Stimulated activated CD4-positive, alpha-beta T cell treated with anti-CD3 and anti-CD28 coated beads, TNF-alpha, amount 100 ng/mL, for 24 hours (primary cell): ENCODE results near the gene OR10K1.
A peak's percentile ranks its signal among the peaks of the same experiment; 100 is the strongest.
"Not testable (repeated sequence)": the region's sequence is repeated elsewhere in the genome, so short reads cannot be mapped to it uniquely, and the experiment has no call there.

Source experiments
- DNase-seq, 3 experiments: peaks; one replicate each; pipeline ENCODE4 v3.0.0-alpha.2; 2020; ENCODE audit warnings: low read depth in 3 of 3

OR10K1 gene, protein sequence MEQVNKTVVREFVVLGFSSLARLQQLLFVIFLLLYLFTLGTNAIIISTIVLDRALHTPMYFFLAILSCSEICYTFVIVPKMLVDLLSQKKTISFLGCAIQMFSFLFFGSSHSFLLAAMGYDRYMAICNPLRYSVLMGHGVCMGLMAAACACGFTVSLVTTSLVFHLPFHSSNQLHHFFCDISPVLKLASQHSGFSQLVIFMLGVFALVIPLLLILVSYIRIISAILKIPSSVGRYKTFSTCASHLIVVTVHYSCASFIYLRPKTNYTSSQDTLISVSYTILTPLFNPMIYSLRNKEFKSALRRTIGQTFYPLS

DNA sequence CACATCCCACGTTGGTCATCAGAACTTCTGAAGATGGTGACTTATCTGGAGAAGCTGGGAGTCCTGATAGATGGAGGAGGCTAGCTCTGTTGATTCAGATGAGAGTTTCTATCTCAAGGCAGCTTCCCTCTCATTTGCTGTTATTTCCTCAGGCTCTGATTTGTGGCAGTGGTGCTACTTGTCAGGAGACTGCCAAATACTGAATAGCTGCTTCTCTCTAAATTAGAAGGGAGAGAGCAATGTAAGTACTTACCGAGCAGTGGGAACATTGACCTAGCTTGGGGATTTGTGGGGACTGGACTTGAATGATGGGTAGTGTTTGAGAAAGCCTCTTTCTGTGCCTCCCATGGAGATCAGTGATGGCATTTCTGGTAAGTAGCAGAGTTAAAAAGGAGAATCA, at the start of gene OR10K1:
Gene OR10K1 (plus strand): TSS at position 301 of the 400 bp plus-strand sequence. CDS start 3,728 bp downstream, outside the sequence.
- no peak for DNase-seq

DNA sequence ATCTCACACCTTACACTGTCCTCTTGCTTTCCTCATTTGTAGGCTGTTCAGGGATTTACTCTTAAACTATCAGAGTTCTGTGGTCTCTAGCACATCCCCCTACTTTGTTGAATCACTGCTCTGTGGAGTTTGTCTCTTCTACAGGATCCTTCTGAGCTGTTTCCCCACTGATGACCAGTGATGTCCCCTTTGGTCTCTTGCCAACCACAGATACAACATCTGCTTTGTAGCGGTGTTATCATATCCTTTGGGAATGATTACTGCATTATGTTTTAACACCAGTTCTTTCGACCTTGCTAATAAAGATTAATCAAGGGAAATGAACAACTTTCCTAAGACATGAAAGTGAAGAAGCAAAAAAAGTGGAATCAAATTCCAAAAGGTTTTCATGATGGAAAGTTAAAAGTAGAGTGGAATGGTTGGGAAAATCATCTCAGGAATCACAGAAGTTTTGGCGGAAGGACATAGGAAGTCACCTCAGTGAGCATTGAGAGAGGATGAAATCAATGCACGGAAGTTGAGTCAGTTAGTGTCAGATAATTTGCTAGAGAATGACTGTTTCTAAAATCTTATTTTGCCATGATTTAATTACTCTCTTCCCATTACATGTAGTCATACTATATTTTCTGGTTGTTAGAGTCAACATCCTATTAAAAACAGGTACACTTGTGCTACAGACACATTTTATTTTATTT, 46.8 kb upstream of the OR10K1 start:
- DNase-seq = no peak

DNA sequence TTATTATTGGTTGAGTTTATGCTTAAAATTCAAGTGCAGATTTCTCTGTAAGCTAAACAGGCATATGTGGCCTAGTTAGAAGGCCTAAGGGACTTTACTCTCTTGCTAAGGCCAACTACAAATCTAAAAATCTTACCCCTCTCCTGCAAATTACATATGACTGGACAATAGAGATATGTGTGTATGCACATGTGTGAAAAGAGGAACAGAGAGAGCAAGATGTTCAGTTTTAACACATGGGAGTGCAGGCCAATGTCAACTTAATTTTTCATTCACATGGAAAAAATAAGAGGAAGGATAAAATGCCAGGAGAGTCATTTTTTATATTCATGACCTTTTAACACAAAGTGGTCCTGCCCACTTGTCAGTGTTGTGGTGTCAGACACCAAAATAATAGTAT, 44.0 kb upstream of the OR10K1 start:
- no peak for DNase-seq

DNA sequence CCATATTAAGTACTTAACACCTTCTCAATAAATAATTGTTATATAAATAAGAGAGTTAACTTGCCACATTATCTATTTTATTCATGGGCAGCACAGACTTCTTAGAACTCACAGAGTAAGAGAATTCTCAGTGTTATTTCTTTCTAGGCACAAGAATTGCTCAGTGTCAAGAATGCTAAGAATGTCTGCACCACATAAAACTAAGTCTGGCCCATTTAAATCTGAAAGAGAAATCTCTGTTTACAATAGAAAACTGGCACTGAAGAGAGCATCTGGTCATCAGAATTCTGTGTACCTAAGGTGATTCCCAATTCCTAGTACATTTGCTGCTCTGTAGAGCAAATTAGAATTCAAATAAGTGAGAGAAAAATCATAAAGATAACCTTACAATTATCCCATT, 39.4 kb upstream of the OR10K1 start:
- no peak for DNase-seq

DNA sequence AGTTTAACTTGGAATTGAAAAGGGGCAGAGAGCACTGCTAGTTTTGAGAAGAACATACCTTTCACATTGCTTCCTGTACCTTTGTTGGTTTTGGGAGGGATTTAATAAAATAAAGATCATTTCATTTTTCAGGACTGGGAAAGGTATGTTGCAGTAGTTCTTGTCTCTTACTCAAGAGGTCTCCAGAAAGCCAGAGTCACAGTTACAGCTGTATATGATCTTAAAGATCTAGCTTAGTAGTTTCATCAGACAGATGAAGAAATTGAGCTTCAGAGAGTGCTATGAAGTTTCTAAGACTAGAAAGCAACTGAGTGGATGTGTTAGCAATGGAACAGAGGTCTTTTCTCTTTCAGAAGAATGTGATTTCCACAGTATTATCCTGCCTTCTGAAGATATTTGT, 36.6 kb upstream of the OR10K1 start:
- no peak for DNase-seq

DNA sequence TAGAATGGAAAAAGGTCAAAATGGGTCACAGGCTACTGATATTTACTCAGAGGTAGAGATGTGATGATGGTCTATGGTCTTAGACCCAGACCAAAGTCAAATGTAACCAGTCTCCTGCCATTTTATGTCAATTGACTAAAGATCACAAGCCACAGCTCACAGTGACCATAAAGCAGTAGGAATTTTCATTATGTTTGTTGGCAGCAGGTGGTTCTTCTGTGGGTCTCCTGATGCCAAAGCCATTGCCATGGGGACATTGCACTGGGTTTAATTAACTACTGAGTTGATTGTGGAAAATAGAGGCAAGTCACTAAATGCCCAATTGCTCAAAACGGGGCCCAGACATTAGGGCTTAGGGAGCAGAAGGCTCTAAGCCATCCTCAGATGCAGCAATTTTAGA, 35.5 kb upstream of the OR10K1 start, which contains the start of gene OR10K2:
Gene OR10K2 (minus strand): TSS at position 101 of the 400 bp plus-strand sequence. CDS start 5,371 bp downstream, outside the sequence.
- DNase-seq = no peak

DNA sequence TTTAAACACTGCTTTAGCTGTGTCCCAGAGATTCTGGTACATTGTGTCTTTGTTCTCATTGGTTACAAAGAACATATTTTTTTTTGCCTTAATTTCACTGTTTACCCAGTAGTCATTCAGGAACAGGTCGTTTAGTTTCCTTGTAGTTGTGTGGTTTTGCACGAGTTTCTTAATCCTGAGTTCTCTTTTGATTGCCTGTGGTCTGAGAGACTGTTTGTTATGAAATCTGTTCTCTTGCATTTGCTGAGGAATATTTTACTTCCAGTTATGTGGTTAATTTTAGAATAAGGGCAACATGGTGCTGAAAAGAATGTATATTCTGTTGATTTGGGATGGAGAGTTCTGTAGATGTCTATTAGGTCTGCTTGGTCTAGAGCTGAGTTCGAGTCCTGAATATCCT, 31.5 kb upstream of the OR10K1 start:
- not testable (repeated sequence) for DNase-seq

DNA sequence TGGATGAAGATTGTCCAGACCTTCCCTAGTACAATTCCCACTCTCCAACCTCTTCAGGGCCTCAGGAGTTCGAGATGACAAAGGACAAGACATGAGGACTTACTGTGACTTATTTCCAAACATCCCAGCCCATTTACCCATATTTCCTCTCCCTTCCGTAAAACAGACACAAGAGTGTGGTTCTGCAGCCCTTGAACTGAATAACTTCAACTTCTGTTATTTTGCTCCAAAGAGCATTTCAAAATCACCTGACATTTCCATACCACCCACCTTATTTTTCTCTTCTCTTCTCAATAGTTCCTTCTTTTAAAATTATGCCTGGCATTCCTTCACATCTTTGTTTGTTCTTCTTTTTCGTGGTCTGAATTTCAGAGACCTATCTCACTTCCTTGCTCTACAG, 26.9 kb upstream of the OR10K1 start:
- DNase-seq = no peak

DNA sequence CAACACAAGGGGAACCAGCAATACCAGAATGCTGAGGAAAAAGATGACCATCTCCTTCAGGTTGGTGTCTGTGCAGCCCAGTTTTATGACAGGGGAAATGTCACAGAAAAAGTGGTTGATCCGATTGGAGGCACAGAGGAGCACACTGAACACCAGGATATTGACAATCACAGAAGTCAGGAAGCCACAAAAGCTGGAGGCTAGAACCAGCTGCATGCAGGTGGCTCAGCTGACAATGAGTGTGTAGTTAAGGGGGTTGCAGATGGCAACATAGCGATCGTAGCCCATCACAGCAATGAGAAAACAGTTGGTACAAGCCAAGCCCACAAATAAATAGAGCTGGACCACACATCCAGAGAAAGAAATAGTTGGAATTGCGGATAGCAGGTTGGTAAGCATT, 16.3 kb upstream of the OR10K1 start:
- DNase-seq = no peak

DNA sequence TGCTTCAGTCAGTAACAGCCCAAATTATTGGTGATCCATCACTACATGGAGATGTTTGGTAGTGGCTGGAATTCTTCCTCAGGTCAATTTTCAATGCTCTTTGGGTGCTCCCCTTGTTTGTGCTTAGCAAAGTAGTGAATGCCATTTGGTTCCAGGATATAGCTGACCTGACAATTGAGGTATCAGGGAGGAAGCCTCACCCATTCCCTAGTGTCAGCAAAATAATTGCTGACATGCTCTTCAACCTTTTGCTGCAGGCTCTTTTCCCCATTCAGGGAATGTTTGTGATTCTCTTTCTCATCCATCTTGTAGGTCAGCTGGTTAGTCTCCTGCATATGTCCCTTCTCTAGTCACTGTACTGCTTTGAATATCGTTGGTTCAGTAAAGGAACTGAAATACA, 7.1 kb upstream of the OR10K1 start:
- no peak for DNase-seq

DNA sequence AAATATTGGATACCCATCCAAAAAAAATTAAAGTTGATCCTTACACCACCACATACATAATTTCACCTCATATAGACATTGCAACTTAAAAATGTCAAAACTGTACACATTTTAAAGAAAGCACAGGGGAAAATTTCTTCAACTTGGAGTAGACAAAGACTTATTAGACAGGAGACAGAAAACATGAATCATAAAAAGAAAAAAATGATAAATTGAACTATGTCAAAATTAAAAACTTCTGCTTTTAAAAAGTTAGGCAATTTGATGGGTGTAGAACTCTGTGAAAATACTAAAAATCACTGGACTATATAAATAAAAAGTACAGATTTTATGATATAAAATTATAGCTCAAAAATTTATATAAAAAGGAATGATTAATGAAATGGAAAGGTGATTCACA, 4.4 kb upstream of the OR10K1 start:
- DNase-seq = no peak

DNA sequence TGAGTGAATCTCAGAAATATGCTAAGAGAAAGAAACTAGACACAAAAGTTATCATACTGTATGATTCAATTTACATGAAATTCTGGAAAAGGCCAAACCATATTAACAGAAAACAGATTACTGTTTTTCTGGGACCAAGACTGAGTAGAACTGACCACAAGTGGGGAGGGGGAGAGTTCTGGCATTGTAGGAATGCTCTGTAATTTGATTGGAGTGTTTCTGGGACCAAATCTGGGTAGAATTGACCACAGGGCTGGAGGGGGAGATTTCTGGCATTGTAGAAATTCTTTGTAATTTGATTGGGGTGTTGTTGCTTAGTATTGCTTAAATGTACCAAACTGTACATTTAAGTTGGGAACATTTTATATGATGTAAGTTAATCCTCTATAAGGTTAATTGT, 3.4 kb upstream of the OR10K1 start:
- DNase-seq = no peak

DNA sequence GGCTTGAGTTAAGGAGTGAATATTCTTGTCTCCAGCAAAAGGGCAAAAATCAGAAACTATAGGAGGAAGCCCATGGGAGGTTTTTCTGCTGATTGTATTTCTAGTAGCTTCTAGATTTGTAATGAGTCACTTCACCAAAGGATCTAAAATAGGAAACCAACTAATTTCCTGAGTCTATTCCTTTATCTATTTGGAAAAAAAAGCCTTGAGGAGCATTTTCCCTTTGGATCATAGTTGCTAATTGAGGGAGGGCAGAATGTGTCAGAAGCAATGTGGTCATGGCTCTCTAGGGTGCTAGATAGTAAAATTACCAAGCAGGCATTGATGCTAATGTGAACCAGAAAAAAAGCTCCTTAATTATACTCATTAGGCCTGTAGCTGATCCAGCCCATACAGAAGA, 10.3 kb downstream of the OR10K1 start, which contains the start of gene OR10R2:
Gene OR10R2 (plus strand): TSS at position 301 of the 400 bp plus-strand sequence. CDS start 106 bp downstream, outside the sequence.
- DNase-seq = no peak

DNA sequence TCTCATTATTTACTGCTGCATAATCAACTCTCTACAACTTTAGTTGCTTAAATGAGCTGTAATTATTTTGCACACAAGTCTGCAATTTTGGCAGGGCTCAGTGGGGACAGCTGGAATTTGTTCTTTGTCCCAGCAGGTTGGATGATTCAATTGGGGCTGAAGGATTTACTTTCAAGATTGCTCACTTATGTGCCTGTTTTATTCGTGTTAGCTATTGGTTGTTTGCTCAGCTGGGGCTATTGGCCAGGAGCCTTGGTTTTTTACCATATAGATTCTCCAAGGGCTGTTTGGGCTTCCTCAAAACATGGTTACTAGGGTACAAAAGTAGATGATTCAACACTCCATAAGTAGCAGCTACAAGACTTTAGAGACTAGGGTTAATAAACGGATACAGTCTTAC, 23.8 kb downstream of the OR10K1 start:
- DNase-seq = no peak

DNA sequence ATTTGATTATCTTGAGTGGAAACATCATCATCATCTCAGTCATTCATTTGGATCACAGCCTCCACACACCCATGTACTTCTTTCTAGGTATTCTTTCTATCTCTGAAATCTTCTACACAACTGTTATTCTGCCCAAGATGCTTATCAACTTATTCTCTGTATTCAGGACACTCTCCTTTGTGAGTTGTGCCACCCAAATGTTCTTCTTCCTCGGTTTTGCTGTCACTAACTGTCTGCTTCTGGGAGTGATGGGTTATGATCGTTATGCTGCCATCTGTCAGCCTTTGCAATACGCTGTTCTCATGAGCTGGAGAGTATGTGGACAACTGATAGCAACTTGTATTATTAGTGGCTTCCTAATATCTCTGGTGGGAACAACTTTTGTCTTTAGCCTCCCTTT, 29.7 kb downstream of the OR10K1 start:
- DNase-seq = no peak

DNA sequence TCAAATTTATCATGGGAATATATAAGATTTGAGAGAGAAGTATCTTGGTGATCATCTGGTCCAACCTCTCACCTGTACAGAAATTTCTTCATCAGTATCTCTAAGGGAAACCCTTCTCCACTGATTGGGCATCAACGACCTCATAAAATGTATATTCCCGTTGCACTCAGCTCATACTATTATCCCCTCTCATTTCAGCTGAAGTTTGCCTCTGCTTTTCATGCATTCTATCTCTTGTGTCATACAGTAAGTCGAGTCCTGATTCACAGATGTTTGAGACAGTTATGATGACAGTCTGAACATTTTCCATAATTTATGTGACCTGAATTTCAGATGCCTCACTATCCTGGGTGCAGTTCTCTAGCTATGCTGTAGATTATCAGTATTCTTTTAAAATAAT, 31.4 kb downstream of the OR10K1 start:
- DNase-seq = no peak

DNA sequence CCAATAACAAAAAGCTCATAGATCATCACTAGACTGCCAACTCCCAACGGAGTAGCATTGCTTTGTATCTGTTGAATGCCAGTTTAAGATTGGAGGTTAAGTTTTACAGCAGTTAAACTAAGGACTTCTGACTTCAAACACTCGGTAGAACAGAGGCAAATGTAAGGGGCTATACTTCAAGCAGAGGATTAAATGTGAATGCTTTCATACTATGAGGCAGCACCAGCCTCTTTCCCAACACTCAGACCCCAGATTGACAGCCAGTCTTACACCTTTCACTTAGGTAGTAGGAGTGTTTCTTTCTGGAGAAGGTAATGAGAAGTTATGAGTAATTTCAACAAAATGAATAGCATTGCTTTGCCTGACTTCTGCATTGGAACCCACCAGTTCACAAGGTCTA, 33.2 kb downstream of the OR10K1 start:
- no peak for DNase-seq

DNA sequence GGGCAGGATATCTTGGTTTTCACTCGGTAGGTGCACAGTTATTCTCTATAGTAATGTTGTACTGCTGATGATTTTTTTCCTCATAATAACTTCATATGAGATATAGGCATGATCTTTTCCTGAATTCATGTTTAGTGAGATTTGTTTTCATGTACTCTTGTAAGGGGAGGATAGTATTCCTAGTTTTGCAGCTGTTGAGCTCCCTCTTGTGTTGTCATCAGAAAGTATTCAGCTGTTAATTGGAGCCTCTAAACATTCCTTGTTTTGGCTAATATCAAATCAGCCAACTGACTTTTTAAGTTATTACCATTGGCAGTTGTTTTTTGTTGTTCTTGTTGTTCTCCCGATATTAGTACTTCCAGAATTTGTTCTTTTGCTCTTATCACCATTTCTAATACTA, 34.7 kb downstream of the OR10K1 start:
- DNase-seq = no peak

DNA sequence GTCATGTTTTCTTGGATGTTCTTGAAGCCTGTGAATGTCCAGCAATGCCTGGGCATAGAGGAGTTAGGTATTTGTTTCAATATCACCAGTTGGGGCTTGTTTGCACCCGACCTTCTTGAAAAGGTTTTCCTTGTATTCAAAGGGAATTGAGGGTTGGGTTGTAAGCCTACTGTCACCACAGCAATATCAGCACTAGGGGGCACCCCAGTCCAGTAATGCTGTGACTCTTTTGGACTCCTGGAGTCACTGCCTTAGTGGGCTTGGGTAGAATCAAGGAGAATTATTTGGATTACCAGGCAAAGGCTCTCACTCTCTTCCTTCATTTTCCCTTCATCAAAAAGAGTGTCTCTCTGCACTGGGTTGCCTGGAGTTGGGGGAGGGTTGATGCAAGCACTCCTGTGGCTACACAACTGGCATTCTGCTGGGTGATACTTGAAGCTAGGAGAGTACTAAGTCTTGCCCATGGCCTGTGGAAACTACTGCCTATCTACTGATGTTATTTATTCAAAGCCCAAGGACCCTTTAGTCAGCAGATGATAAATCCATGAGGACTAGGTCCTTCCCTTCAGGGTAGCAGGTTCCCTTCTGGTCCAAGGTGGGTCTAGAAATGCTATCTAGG, 44.8 kb downstream of the OR10K1 start:
- peak; percentile 6 to 44 (median 25) for DNase-seq

DNA sequence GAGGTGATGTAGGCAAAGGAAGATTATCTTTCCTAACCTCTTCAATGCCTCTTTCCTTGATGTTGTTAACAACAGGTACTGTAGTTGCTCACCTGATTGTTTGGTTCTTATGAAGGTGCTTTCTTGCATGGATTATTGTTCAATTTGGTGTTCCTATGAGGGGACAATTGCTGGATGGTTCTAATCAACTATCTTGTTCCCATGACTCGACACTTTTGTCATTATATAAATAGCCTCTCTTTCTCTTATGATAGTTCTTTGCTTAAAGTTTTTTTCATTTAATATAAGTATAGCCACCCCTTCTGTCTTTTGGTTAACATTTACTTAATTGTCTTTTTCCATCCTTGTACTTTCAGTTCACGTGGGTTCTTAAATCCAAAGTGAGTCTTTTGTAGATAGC, 45.9 kb downstream of the OR10K1 start:
- DNase-seq = no peak

DNA sequence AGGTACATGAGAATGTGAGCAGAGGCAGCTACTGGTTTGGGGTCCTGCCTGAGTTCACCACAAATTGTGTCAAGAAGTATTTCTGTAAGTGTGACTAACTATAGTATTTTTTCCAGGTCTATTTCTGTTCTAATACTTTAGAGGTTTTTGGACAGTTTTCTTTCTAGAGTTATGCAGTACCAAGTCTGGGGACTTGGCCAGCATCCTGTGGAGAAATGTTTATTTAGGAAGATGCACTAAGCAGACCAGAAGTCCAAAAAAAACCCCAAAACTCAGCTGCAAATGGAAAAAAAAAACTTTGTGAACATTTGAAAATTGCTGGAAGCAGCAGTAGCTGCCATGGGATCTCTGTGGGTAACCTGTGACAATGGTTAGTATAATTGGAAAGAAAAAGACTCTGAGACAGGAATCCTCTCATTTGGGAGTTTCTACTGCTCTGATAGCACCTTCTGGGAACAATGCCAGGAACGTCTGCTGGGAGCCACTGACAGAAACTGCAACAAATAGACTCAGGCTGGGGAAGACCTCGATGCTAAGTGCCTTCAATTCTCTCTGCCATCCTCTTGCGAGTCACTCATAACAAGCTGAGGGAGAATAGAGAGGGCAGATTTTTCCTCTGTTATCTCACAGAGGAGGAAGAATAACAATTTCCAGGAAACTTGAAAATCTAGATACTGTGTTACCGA, 48.0 kb downstream of the OR10K1 start:
- no peak for DNase-seq

DNA sequence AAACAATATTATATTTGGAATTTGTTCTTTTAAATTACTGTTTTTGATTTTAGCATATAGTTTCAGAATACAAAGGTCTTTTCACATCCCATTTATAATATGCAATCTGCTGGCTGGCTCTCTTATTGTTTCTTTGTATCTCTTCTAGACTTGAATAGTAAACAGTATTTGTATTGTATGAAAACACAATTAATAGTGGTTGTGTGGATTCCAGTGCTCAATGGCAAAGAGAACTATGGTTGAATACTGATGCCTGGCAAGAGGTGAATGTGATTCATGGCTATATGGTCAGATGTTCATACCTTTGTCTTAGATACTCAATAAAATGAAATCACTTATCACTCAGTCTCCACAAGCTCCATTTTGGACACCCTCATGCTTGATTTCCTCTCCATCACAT, 55.3 kb downstream of the OR10K1 start:
- no peak for DNase-seq
